NT2/D1 (cell line): Measurements from ENCODE around the gene DOP1B.
"Not testable (repeated sequence)": the region's sequence is repeated elsewhere in the genome, so short reads cannot be mapped to it uniquely, and the experiment has no call there.

Source experiments
- SUZ12 ChIP-seq: IDR thresholded peaks from 2 replicates; pipeline ENCODE4 v1.6.1; 2011; ENCODE audit not compliant: insufficient read length, insufficient read depth; ENCODE audit errors: extremely low read depth
- YY1 ChIP-seq: IDR thresholded peaks from 2 replicates; pipeline ENCODE4 v1.6.1; 2011; ENCODE audit not compliant: insufficient read length, insufficient read depth
- ZNF274 ChIP-seq: IDR thresholded peaks from 2 replicates; pipeline ENCODE4 v1.6.1; 2011; ENCODE audit warnings: mild to moderate bottlenecking, low read depth, low read length

DNA sequence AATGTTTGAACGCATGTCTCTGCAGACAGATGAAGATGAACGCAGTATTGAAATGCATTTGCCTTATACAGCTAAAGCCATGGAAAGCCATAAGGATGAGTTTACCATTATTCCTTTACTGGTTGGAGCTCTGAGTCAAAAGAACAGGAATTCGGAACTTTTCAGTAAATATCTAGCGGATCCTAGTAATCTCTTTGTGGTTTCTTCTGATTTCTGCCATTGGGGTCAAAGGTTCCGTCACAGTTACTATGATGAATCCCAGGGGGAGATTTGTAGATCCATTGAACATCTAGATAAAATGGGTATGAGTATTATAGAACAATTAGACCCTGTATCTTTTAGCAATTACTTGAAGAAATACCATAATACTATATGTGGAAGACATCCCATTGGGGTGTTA is 25.8 kb upstream of the DOP1B start:
- TF ChIP-seq YY1, ZNF274, SUZ12: not testable (repeated sequence)
